Measurements from ENCODE around the gene GABRB1.
A peak's percentile ranks its signal among the peaks of the same experiment; 100 is the strongest.
"Not testable (repeated sequence)": the region's sequence is repeated elsewhere in the genome, so short reads cannot be mapped to it uniquely, and the experiment has no call there.

GABRB1 gene

DNA sequence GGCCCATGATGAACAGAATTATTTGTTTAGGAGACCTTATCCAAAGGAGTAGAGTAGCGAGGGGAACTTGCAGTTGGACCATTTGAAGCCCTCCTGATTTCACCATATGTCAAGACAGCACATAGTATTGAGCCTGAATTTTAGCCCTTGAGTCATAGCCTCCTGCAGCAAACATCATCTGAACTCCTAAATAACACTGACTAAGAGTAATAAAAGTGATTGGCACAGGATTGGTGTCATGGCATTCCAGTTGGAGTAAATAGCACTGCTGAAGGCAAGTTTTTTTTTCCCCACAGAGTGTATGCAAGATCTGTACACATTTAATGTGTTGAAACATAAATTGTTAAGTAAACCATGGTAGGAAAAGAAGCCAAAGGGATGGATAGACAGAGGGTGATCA lies 343.1 kb downstream of the GABRB1 start:
- Histone ChIP-seq H2AFZ (no peak overlapping the region), H3K27me3 (ENCODE audit: control insufficient read depth, insufficient read depth, low read length) (no peaks in the 10 kb centered on the region), H3K4me3 (ENCODE audit: low read depth, low read length) (no peak overlapping the region), H3K27ac (no peak overlapping the region), H3K9ac (no peak overlapping the region), H3K9me3 (ENCODE audit: control insufficient read depth, low read length) (no peaks in the 10 kb centered on the region), H3K4me1 (no peaks in the 10 kb centered on the region), H3K4me2 (ENCODE audit: low read length) (no peak overlapping the region), H3K36me3 (ENCODE audit: control insufficient read depth, insufficient read depth, low read length) (no peaks in the 10 kb centered on the region), H3K79me2 (no peaks in the 10 kb centered on the region)
- TF ChIP-seq, protein P1, sequence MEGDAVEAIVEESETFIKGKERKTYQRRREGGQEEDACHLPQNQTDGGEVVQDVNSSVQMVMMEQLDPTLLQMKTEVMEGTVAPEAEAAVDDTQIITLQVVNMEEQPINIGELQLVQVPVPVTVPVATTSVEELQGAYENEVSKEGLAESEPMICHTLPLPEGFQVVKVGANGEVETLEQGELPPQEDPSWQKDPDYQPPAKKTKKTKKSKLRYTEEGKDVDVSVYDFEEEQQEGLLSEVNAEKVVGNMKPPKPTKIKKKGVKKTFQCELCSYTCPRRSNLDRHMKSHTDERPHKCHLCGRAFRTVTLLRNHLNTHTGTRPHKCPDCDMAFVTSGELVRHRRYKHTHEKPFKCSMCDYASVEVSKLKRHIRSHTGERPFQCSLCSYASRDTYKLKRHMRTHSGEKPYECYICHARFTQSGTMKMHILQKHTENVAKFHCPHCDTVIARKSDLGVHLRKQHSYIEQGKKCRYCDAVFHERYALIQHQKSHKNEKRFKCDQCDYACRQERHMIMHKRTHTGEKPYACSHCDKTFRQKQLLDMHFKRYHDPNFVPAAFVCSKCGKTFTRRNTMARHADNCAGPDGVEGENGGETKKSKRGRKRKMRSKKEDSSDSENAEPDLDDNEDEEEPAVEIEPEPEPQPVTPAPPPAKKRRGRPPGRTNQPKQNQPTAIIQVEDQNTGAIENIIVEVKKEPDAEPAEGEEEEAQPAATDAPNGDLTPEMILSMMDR (IDR thresholded peaks at IDR 0.05) = no peak

DNA sequence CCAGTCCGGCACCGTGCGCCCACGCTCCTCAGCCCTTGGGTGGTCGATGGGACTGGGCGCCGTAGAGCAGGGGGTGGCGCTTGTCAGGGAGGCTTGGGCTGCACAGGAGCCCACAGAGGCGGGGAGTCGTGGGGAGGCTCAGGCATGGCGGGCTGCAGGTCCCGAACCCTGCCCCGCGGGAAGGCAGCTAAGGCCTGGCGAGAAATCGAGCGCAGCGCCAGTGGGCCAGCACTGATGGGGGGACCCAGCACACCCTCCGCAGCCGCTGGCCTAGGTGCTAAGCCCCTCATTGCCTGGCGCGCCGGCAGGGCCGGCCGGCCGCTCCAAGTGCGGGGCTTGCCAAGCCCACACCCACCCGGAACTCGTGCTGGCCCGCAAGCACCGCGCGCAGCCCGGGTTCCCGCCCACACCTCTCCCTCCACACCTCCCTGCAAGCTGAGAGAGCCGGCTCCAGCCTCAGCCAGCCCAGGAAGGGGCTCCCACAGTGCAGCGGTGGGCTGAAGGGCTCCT lies 346.7 kb downstream of the GABRB1 start:
- not testable (repeated sequence) for H3K9me3 ChIP-seq (ENCODE audit: control insufficient read depth, low read length)

DNA sequence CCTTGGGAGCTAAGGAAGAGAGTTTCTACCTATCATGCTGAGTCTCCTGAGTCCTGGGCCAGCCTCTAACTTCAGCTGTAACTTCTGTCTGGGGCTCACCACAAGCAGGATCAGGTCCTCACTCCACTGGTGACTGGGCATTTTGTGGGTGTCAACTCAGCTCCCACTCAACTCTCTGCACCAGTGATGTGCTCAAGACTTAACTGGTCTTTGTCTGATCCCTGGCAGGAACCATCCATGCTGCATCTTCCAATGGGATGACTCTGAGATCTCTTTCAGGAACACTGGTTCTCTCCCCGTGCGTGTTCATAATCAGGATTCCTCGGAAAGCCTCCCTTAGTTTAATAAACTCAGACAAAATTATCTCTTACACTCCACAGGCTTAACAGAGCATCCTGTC lies 349.8 kb downstream of the GABRB1 start:
- H3K4me1 ChIP-seq = no peaks in the 10 kb centered on the region
- no peaks in the 10 kb centered on the region for H3K9me3 ChIP-seq (ENCODE audit: control insufficient read depth, low read length)
- TF ChIP-seq, protein P1 (IDR thresholded peaks at IDR 0.05) = no peak
- no peaks in the 10 kb centered on the region for H3K79me2 ChIP-seq
- no peak overlapping the region for H3K9ac ChIP-seq
- no peak overlapping the region for H3K4me3 ChIP-seq (ENCODE audit: low read depth, low read length)
- H3K27me3 ChIP-seq (ENCODE audit: control insufficient read depth, insufficient read depth, low read length) = no peaks in the 10 kb centered on the region
- no peaks in the 10 kb centered on the region for H3K36me3 ChIP-seq (ENCODE audit: control insufficient read depth, insufficient read depth, low read length)
- no peak overlapping the region for H3K4me2 ChIP-seq (ENCODE audit: low read length)
- H2AFZ ChIP-seq = no peak overlapping the region
- no peak overlapping the region for H3K27ac ChIP-seq

More for the DNA sequence above, 346.7 kb downstream of the GABRB1 start:
- H3K27me3 ChIP-seq (ENCODE audit: control insufficient read depth, insufficient read depth, low read length); H3K4me3 ChIP-seq (ENCODE audit: low read depth, low read length); H3K9ac ChIP-seq; H3K4me1 ChIP-seq; H3K79me2 ChIP-seq; H2AFZ ChIP-seq; H3K4me2 ChIP-seq (ENCODE audit: low read length); H3K27ac ChIP-seq; H3K36me3 ChIP-seq (ENCODE audit: control insufficient read depth, insufficient read depth, low read length): not testable (repeated sequence)

DNA sequence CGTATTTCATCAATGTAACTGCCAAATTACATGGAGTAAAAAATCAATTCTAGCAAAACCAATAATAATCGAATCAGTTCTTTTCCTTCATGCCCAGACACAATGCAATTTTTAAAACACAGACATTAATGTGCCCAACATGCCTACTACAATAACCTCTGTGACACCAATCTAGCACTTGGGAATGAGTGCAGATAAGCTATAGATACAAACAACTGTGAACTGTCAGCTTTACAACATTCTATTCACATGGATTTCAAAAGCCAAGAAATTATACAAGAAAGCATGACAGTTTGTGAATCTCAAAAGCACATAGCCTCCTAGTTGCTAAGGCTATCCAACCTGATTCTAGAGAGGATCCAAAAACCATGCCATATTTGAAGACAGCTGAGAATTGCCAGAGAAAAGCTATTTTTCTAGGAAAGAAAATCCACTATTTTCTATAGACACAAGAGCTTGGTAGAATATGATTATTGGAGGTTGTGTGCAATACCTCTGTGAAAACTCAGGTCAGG lies 351.5 kb downstream of the GABRB1 start:
- TF ChIP-seq, protein P1 (IDR thresholded peaks at IDR 0.05) = no peak
- no peaks in the 10 kb centered on the region for H3K36me3 ChIP-seq (ENCODE audit: control insufficient read depth, insufficient read depth, low read length)
- H3K27me3 ChIP-seq (ENCODE audit: control insufficient read depth, insufficient read depth, low read length) = no peaks in the 10 kb centered on the region
- H3K9ac ChIP-seq = no peak overlapping the region
- no peaks in the 10 kb centered on the region for H3K4me1 ChIP-seq
- no peak overlapping the region for H3K27ac ChIP-seq
- no peak overlapping the region for H3K4me3 ChIP-seq (ENCODE audit: low read depth, low read length)
- H3K9me3 ChIP-seq (ENCODE audit: control insufficient read depth, low read length) = no peaks in the 10 kb centered on the region
- no peak overlapping the region for H2AFZ ChIP-seq
- no peak overlapping the region for H3K4me2 ChIP-seq (ENCODE audit: low read length)
- H3K79me2 ChIP-seq = no peaks in the 10 kb centered on the region

DNA sequence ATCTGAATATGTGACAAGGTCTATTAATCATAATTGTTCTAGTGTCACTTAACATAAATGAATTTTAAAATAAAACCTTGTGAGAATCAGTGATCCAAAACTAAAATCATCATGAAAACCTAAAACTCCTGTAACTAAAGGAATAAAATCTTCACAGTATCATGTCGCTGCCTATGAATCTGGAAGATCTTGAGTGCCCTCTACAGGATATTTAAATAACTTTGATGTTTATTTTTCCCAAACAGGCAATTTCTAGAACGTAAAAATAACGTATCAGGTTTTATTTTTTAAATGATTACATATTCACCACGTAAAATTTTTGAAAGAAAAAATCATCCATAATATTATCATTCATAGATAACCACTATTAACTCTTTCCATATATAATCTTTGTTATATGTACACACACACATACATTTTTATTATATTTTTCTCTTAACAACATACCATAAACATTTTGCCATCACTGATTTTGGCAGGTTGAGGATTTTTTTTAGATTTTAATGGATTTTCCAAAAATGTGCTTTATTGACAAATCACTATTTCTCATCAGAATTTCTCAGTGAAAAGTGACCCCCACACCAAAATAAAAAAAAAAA lies 352.6 kb downstream of the GABRB1 start:
- Histone ChIP-seq H3K27ac (no peak overlapping the region), H3K4me1 (no peaks in the 10 kb centered on the region), H3K9ac (no peak overlapping the region), H2AFZ (no peak overlapping the region), H3K27me3 (ENCODE audit: control insufficient read depth, insufficient read depth, low read length) (no peaks in the 10 kb centered on the region), H3K9me3 (ENCODE audit: control insufficient read depth, low read length) (no peaks in the 10 kb centered on the region), H3K4me3 (ENCODE audit: low read depth, low read length) (no peak overlapping the region), H3K36me3 (ENCODE audit: control insufficient read depth, insufficient read depth, low read length) (no peaks in the 10 kb centered on the region), H3K79me2 (no peaks in the 10 kb centered on the region), H3K4me2 (ENCODE audit: low read length) (no peak overlapping the region)
- TF ChIP-seq, protein P1 (IDR thresholded peaks at IDR 0.05) = peak; percentile 28
